Measurements from ENCODE around the gene NHSL1.

Gene NHSL1

GRCh38 chr6:138468320-138469015 lies 30.8 kb downstream of the NHSL1 start:
- Histone ChIP-seq H3K27ac (ENCODE audit: low read depth, low read length) (no peak overlapping the region), H3K9me3 (ENCODE audit: control insufficient read depth in 5 of 5, low read length in 5 of 5) (no peaks in the 10 kb centered on the region), H3K36me3 (ENCODE audit: control insufficient read depth in 5 of 5, insufficient read depth in 5 of 5, low read length in 5 of 5) (peaks cover 0 to 22% (median 6%) of the 10 kb centered on the region in 5 donors), H3K4me3 (ENCODE audit: low read depth in 1 of 5, low read length in 5 of 5) (no peak overlapping the region), H3K27me3 (ENCODE audit: control insufficient read depth in 5 of 5, insufficient read depth in 4 of 5, low read length in 5 of 5) (no peaks in the 10 kb centered on the region), H3K9ac (ENCODE audit: low read length in 5 of 5) (no peak overlapping the region), H3K4me1 (ENCODE audit: control insufficient read depth in 5 of 5, insufficient read depth in 5 of 5, low read length in 5 of 5) (no peaks in the 10 kb centered on the region)

- Histone ChIP-seq H3K9ac (ENCODE audit: low read length in 5 of 5) (no peak overlapping the region), H3K27ac (ENCODE audit: low read depth, low read length) (no peak overlapping the region), H3K27me3 (ENCODE audit: control insufficient read depth in 5 of 5, insufficient read depth in 4 of 5, low read length in 5 of 5) (no peaks in the 10 kb centered on the region), H3K36me3 (ENCODE audit: control insufficient read depth in 5 of 5, insufficient read depth in 5 of 5, low read length in 5 of 5) (peaks cover 0 to 22% (median 6%) of the 10 kb centered on the region in 5 donors), H3K4me1 (ENCODE audit: control insufficient read depth in 5 of 5, insufficient read depth in 5 of 5, low read length in 5 of 5) (no peaks in the 10 kb centered on the region), H3K9me3 (ENCODE audit: control insufficient read depth in 5 of 5, low read length in 5 of 5) (no peaks in the 10 kb centered on the region), H3K4me3 (ENCODE audit: low read depth in 1 of 5, low read length in 5 of 5) (no peak overlapping the region)
Measured at GRCh38 chr6:138467901-138468300, 31.4 kb downstream of the NHSL1 start.

GRCh38 chr6:138465007-138465645 lies 34.2 kb downstream of the NHSL1 start:
- H3K9ac ChIP-seq (ENCODE audit: low read length in 5 of 5), result no peak overlapping the region
- H3K27ac ChIP-seq (ENCODE audit: low read depth, low read length), result no peak overlapping the region
- H3K4me3 ChIP-seq (ENCODE audit: low read depth in 1 of 5, low read length in 5 of 5), result no peak overlapping the region
- H3K27me3 ChIP-seq (ENCODE audit: control insufficient read depth in 5 of 5, insufficient read depth in 4 of 5, low read length in 5 of 5), result no peaks in the 10 kb centered on the region
- peaks cover 0 to 20% (median 6%) of the 10 kb centered on the region in 5 donors for H3K36me3 ChIP-seq (ENCODE audit: control insufficient read depth in 5 of 5, insufficient read depth in 5 of 5, low read length in 5 of 5)
- no peaks in the 10 kb centered on the region for H3K4me1 ChIP-seq (ENCODE audit: control insufficient read depth in 5 of 5, insufficient read depth in 5 of 5, low read length in 5 of 5)
- H3K9me3 ChIP-seq (ENCODE audit: control insufficient read depth in 5 of 5, low read length in 5 of 5), result no peaks in the 10 kb centered on the region

GRCh38 chr6:138464085-138464484 lies 35.2 kb downstream of the NHSL1 start:
- Histone ChIP-seq H3K4me3 (ENCODE audit: low read depth in 1 of 5, low read length in 5 of 5) (no peak overlapping the region), H3K27me3 (ENCODE audit: control insufficient read depth in 5 of 5, insufficient read depth in 4 of 5, low read length in 5 of 5) (no peaks in the 10 kb centered on the region), H3K36me3 (ENCODE audit: control insufficient read depth in 5 of 5, insufficient read depth in 5 of 5, low read length in 5 of 5) (peaks cover 0 to 15% (median 2%) of the 10 kb centered on the region in 5 donors), H3K9me3 (ENCODE audit: control insufficient read depth in 5 of 5, low read length in 5 of 5) (no peaks in the 10 kb centered on the region), H3K27ac (ENCODE audit: low read depth, low read length) (no peak overlapping the region), H3K4me1 (ENCODE audit: control insufficient read depth in 5 of 5, insufficient read depth in 5 of 5, low read length in 5 of 5) (no peaks in the 10 kb centered on the region), H3K9ac (ENCODE audit: low read length in 5 of 5) (no peak overlapping the region)

- no peaks in the 10 kb centered on the region for H3K27me3 ChIP-seq (ENCODE audit: control insufficient read depth in 5 of 5, insufficient read depth in 4 of 5, low read length in 5 of 5)
- H3K4me1 ChIP-seq (ENCODE audit: control insufficient read depth in 5 of 5, insufficient read depth in 5 of 5, low read length in 5 of 5), result no peaks in the 10 kb centered on the region
- H3K36me3 ChIP-seq (ENCODE audit: control insufficient read depth in 5 of 5, insufficient read depth in 5 of 5, low read length in 5 of 5), result peaks cover 0 to 8% (median 0%) of the 10 kb centered on the region in 5 donors
- no peak overlapping the region for H3K9ac ChIP-seq (ENCODE audit: low read length in 5 of 5)
- no peaks in the 10 kb centered on the region for H3K9me3 ChIP-seq (ENCODE audit: control insufficient read depth in 5 of 5, low read length in 5 of 5)
- H3K27ac ChIP-seq (ENCODE audit: low read depth, low read length), result no peak overlapping the region
- H3K4me3 ChIP-seq (ENCODE audit: low read depth in 1 of 5, low read length in 5 of 5), result no peak overlapping the region
Measured at GRCh38 chr6:138461647-138462046, 37.6 kb downstream of the NHSL1 start.

- no peak overlapping the region for H3K4me3 ChIP-seq (ENCODE audit: low read depth in 1 of 5, low read length in 5 of 5)
- H3K4me1 ChIP-seq (ENCODE audit: control insufficient read depth in 5 of 5, insufficient read depth in 5 of 5, low read length in 5 of 5), result peaks cover 0 to 11% (median 0%) of the 10 kb centered on the region in 5 donors
- H3K27ac ChIP-seq (ENCODE audit: low read depth, low read length), result no peak overlapping the region
- H3K27me3 ChIP-seq (ENCODE audit: control insufficient read depth in 5 of 5, insufficient read depth in 4 of 5, low read length in 5 of 5), result no peaks in the 10 kb centered on the region
- H3K9me3 ChIP-seq (ENCODE audit: control insufficient read depth in 5 of 5, low read length in 5 of 5), result no peaks in the 10 kb centered on the region
- H3K9ac ChIP-seq (ENCODE audit: low read length in 5 of 5), result peak overlapping the region in 1 of 5 donors; percentile 22
- H3K36me3 ChIP-seq (ENCODE audit: control insufficient read depth in 5 of 5, insufficient read depth in 5 of 5, low read length in 5 of 5), result no peaks in the 10 kb centered on the region
Measured at GRCh38 chr6:138456401-138456790, 42.9 kb downstream of the NHSL1 start.

- peaks cover 0 to 11% (median 0%) of the 10 kb centered on the region in 5 donors for H3K4me1 ChIP-seq (ENCODE audit: control insufficient read depth in 5 of 5, insufficient read depth in 5 of 5, low read length in 5 of 5)
- H3K4me3 ChIP-seq (ENCODE audit: low read depth in 1 of 5, low read length in 5 of 5), result no peak overlapping the region
- H3K27me3 ChIP-seq (ENCODE audit: control insufficient read depth in 5 of 5, insufficient read depth in 4 of 5, low read length in 5 of 5), result no peaks in the 10 kb centered on the region
- no peaks in the 10 kb centered on the region for H3K9me3 ChIP-seq (ENCODE audit: control insufficient read depth in 5 of 5, low read length in 5 of 5)
- no peak overlapping the region for H3K27ac ChIP-seq (ENCODE audit: low read depth, low read length)
- no peaks in the 10 kb centered on the region for H3K36me3 ChIP-seq (ENCODE audit: control insufficient read depth in 5 of 5, insufficient read depth in 5 of 5, low read length in 5 of 5)
- H3K9ac ChIP-seq (ENCODE audit: low read length in 5 of 5), result peak overlapping the region in 1 of 5 donors; percentile 22
Measured at GRCh38 chr6:138455746-138456400, 43.4 kb downstream of the NHSL1 start.

GRCh38 chr6:138454981-138455706 lies 44.1 kb downstream of the NHSL1 start:
- no peak overlapping the region for H3K9ac ChIP-seq (ENCODE audit: low read length in 5 of 5)
- H3K27ac ChIP-seq (ENCODE audit: low read depth, low read length), result no peak overlapping the region

GRCh38 chr6:138451043-138451442 lies 48.3 kb downstream of the NHSL1 start:
- no peak overlapping the region for H3K4me3 ChIP-seq (ENCODE audit: low read depth in 1 of 5, low read length in 5 of 5)
- H3K9ac ChIP-seq (ENCODE audit: low read length in 5 of 5), result no peak overlapping the region
- peaks cover 0 to 4% (median 0%) of the 10 kb centered on the region in 5 donors for H3K36me3 ChIP-seq (ENCODE audit: control insufficient read depth in 5 of 5, insufficient read depth in 5 of 5, low read length in 5 of 5)
- no peaks in the 10 kb centered on the region for H3K27me3 ChIP-seq (ENCODE audit: control insufficient read depth in 5 of 5, insufficient read depth in 4 of 5, low read length in 5 of 5)
- H3K9me3 ChIP-seq (ENCODE audit: control insufficient read depth in 5 of 5, low read length in 5 of 5), result no peaks in the 10 kb centered on the region
- no peak overlapping the region for H3K27ac ChIP-seq (ENCODE audit: low read depth, low read length)
- H3K4me1 ChIP-seq (ENCODE audit: control insufficient read depth in 5 of 5, insufficient read depth in 5 of 5, low read length in 5 of 5), result peaks cover 0 to 6% (median 0%) of the 10 kb centered on the region in 5 donors

More at GRCh38 chr6:138454981-138455706, 44.1 kb downstream of the NHSL1 start:
- Histone ChIP-seq H3K4me3 (ENCODE audit: low read depth in 1 of 5, low read length in 5 of 5) (no peak overlapping the region), H3K4me1 (ENCODE audit: control insufficient read depth in 5 of 5, insufficient read depth in 5 of 5, low read length in 5 of 5) (peaks cover 0 to 11% (median 0%) of the 10 kb centered on the region in 5 donors), H3K36me3 (ENCODE audit: control insufficient read depth in 5 of 5, insufficient read depth in 5 of 5, low read length in 5 of 5) (no peaks in the 10 kb centered on the region), H3K9me3 (ENCODE audit: control insufficient read depth in 5 of 5, low read length in 5 of 5) (no peaks in the 10 kb centered on the region), H3K27me3 (ENCODE audit: control insufficient read depth in 5 of 5, insufficient read depth in 4 of 5, low read length in 5 of 5) (no peaks in the 10 kb centered on the region)
